GM23338 (cell line): ENCODE results near the gene C11orf98.

Source experiments
- CREB1 ChIP-seq: fragments of 250-450 bp; sonication (Bioruptor Pico); IDR thresholded peaks from 2 replicates; pipeline ENCODE4 v1.5.0; 2020; ENCODE audit warnings: low read depth, mild to moderate bottlenecking, moderate library complexity
- CTCF ChIP-seq, 2 experiments: fragments of 200-600 bp in 1 of 2; sonication (generic) in 1 of 2; conservative IDR thresholded peaks; 2 replicates each; pipeline versions ENCODE4 v1.5.1 to v1.6.1; 2016 to 2017; ENCODE audit warnings: antibody characterized with exemption in 2 of 2, low read depth in 2 of 2, mild to moderate bottlenecking in 2 of 2, moderate library complexity in 1 of 2
- ETS1 ChIP-seq: IDR thresholded peaks from 2 replicates; pipeline ENCODE4 v1.6.1; 2016; ENCODE audit warnings: antibody characterized with exemption
- EZH2 ChIP-seq: fragments of 200-600 bp; sonication (generic); IDR thresholded peaks from one replicate; pipeline ENCODE4 v1.8.0; 2017; ENCODE audit warnings: antibody characterized with exemption, mild to moderate bottlenecking, low read depth; ENCODE audit not compliant: unreplicated experiment
- EZH2phosphoT487 ChIP-seq: fragments of 200-600 bp; sonication (generic); IDR thresholded peaks from one replicate; pipeline ENCODE4 v1.8.1; 2018; ENCODE audit warnings: antibody characterized with exemption; ENCODE audit not compliant: unreplicated experiment
- JUNB ChIP-seq: IDR thresholded peaks from one replicate; pipeline ENCODE4 v1.6.1; 2016; ENCODE audit warnings: antibody characterized with exemption; ENCODE audit not compliant: unreplicated experiment
- POLR2AphosphoS5 ChIP-seq: IDR thresholded peaks from 2 replicates; pipeline ENCODE4 v1.6.1; 2016; ENCODE audit warnings: antibody characterized with exemption, low read depth
- REST ChIP-seq: IDR thresholded peaks from one replicate; pipeline ENCODE4 v1.6.1; 2018; ENCODE audit warnings: antibody characterized with exemption; ENCODE audit not compliant: unreplicated experiment
- STAT1 ChIP-seq: IDR thresholded peaks from one replicate; pipeline ENCODE4 v1.6.1; 2016; ENCODE audit warnings: antibody characterized with exemption; ENCODE audit not compliant: unreplicated experiment
- ZNF114 ChIP-seq: fragments of 250-450 bp; sonication (Bioruptor Pico); IDR thresholded peaks from 2 replicates; pipeline ENCODE4 v1.5.0; 2020; ENCODE audit warnings: mild to moderate bottlenecking, moderate library complexity

GRCh38 chr11:62702246-62702645 is 37.2 kb upstream of the C11orf98 start:
- TF ChIP-seq EZH2 (no peak), CTCF (conservative IDR thresholded peaks at IDR 0.05; ENCODE audit: low read depth in 2 of 2) (no peak), CREB1 (CRISPR knock-in tag) (no peak), REST (no peak), JUNB (no peak), EZH2phosphoT487 (no peak), ETS1 (no peak), STAT1 (no peak), POLR2AphosphoS5 (no peak), ZNF114 (no peak)
